Measurements from ENCODE around the gene KRT31. TPM values are rescaled to one million over a fixed set of nuclear protein-coding genes. Genes with fewer than 3 reads are reported as not detected.
A peak's percentile ranks its signal among the peaks of the same experiment; 100 is the strongest.
"Not testable (repeated sequence)": the region's sequence is repeated elsewhere in the genome, so short reads cannot be mapped to it uniquely, and the experiment has no call there.

The KRT31 gene
- total RNA-seq, 1 experiment from 2014 or later = not detected

GRCh38 chr17:41393826-41394225, 3.6 kb downstream of the KRT31 start:
- in situ Hi-C loops (cut with HindIII; ENCODE audit: low sequenced_read_pairs) = no loop called here
- DNase-seq (ENCODE audit: low spot score) = peak; percentile 4

GRCh38 chr17:41393294-41393693, 4.1 kb downstream of the KRT31 start:
- in situ Hi-C loops (cut with HindIII; ENCODE audit: low sequenced_read_pairs) = no loop called here
- peak; percentile 49 for DNase-seq (ENCODE audit: low spot score)

GRCh38 chr17:41392278-41392677, 5.1 kb downstream of the KRT31 start:
- in situ Hi-C loops (cut with HindIII; ENCODE audit: low sequenced_read_pairs) = no loop called here

GRCh38 chr17:41391535-41391934, 5.9 kb downstream of the KRT31 start:
- no peak for DNase-seq (ENCODE audit: low spot score)
- in situ Hi-C loops (cut with HindIII; ENCODE audit: low sequenced_read_pairs) = no loop called here

More at GRCh38 chr17:41392278-41392677, 5.1 kb downstream of the KRT31 start:
- no peak for DNase-seq (ENCODE audit: low spot score)

GRCh38 chr17:41390411-41390938, 6.9 kb downstream of the KRT31 start:
- DNase-seq (ENCODE audit: low spot score) = no peak
- in situ Hi-C loops (cut with HindIII; ENCODE audit: low sequenced_read_pairs) = no loop called here

- DNase-seq (ENCODE audit: low spot score) = no peak
- in situ Hi-C loops (cut with HindIII; ENCODE audit: low sequenced_read_pairs) = no loop called here
These were observed 9.7 kb downstream of the KRT31 start for GRCh38 chr17:41387670-41388069.

GRCh38 chr17:41386227-41386626, 11.2 kb downstream of the KRT31 start:
- DNase-seq (ENCODE audit: low spot score) = no peak

GRCh38 chr17:41383690-41384089, 13.7 kb downstream of the KRT31 start:
- in situ Hi-C loops (cut with HindIII; ENCODE audit: low sequenced_read_pairs) = no loop called here
- no peak for DNase-seq (ENCODE audit: low spot score)

More at GRCh38 chr17:41386227-41386626, 11.2 kb downstream of the KRT31 start:
- in situ Hi-C loops (cut with HindIII; ENCODE audit: low sequenced_read_pairs) = no loop called here

- no peak for DNase-seq (ENCODE audit: low spot score)
- in situ Hi-C loops (cut with HindIII; ENCODE audit: low sequenced_read_pairs) = no loop called here
These were observed 15.0 kb downstream of the KRT31 start for GRCh38 chr17:41382394-41382793.

GRCh38 chr17:41381943-41382342, 15.5 kb downstream of the KRT31 start, which contains the start of gene KRT34:
Gene KRT34, minus strand, starts transcription at chr17:41382306. Its CDS starts 60 bp downstream, at chr17:41382246.
- DNase-seq (ENCODE audit: low spot score); in situ Hi-C loops (cut with HindIII; ENCODE audit: low sequenced_read_pairs): not testable (repeated sequence)

GRCh38 chr17:41380091-41380490, 17.3 kb downstream of the KRT31 start:
- in situ Hi-C loops (cut with HindIII; ENCODE audit: low sequenced_read_pairs); DNase-seq (ENCODE audit: low spot score): not testable (repeated sequence)

- no peak for DNase-seq (ENCODE audit: low spot score)
- in situ Hi-C loops (cut with HindIII; ENCODE audit: low sequenced_read_pairs) = no loop called here
These were observed 19.9 kb downstream of the KRT31 start for GRCh38 chr17:41377546-41377945.

GRCh38 chr17:41369713-41370112, 27.7 kb downstream of the KRT31 start, which contains the start of gene KRT33B:
Gene KRT33B, minus strand, starts transcription at chr17:41369813. Its CDS starts 63 bp downstream, at chr17:41369750.
- no peak for DNase-seq (ENCODE audit: low spot score)
- in situ Hi-C loops (cut with HindIII; ENCODE audit: low sequenced_read_pairs) = no loop called here

- in situ Hi-C loops (cut with HindIII; ENCODE audit: low sequenced_read_pairs) = no loop called here
These were observed 28.4 kb downstream of the KRT31 start for GRCh38 chr17:41369023-41369422.

GRCh38 chr17:41367426-41368075, 29.9 kb downstream of the KRT31 start:
- DNase-seq (ENCODE audit: low spot score) = no peak
- in situ Hi-C loops (cut with HindIII; ENCODE audit: low sequenced_read_pairs) = no loop called here

More at GRCh38 chr17:41369023-41369422, 28.4 kb downstream of the KRT31 start:
- DNase-seq (ENCODE audit: low spot score) = no peak

GRCh38 chr17:41366070-41366469, 31.3 kb downstream of the KRT31 start:
- DNase-seq (ENCODE audit: low spot score) = no peak
- in situ Hi-C loops (cut with HindIII; ENCODE audit: low sequenced_read_pairs) = no loop called here

GRCh38 chr17:41363881-41364280, 33.5 kb downstream of the KRT31 start:
- DNase-seq (ENCODE audit: low spot score) = no peak
- in situ Hi-C loops (cut with HindIII; ENCODE audit: low sequenced_read_pairs) = no loop called here

- no peak for DNase-seq (ENCODE audit: low spot score)
- in situ Hi-C loops (cut with HindIII; ENCODE audit: low sequenced_read_pairs) = no loop called here
These were observed 37.0 kb downstream of the KRT31 start for GRCh38 chr17:41360296-41360995.

GRCh38 chr17:41354536-41354935, 42.9 kb downstream of the KRT31 start:
- in situ Hi-C loops (cut with HindIII; ENCODE audit: low sequenced_read_pairs) = no loop called here
- no peak for DNase-seq (ENCODE audit: low spot score)

Data from G401 (cell line).